Naive B cell (primary cell): ENCODE data around the gene ZBTB42. TPM values are rescaled to one million over a fixed set of nuclear protein-coding genes. Genes with fewer than 3 reads are reported as not detected.
"Not testable (repeated sequence)": the region's sequence is repeated elsewhere in the genome, so short reads cannot be mapped to it uniquely, and the experiment has no call there.

ENCODE experiments used
- ATAC-seq, 2 donors: fragments of 150-1000 bp; cut with Tn5 transposase; 2 replicates each; pipeline ENCODE4 v1.10.0; 2021; ENCODE audit warnings: low read depth in 2 of 2, mild to moderate bottlenecking in 2 of 2, moderate library complexity in 2 of 2
- DNase-seq: peaks from one replicate; pipeline ENCODE4 v3.0.0; 2022
- H3K27ac Mint-ChIP-seq, 6 donors: one replicate each; pipeline ENCODE4 v1.8.0; 2020 to 2022; ENCODE audit warnings: mild to moderate bottlenecking in 6 of 6, mixed read lengths in 6 of 6, moderate library complexity in 5 of 6, inconsistent platforms in 2 of 6
- H3K27me3 Mint-ChIP-seq, 3 donors: one replicate each; pipeline ENCODE4 v1.8.0; 2021 to 2022; ENCODE audit warnings: mixed read lengths in 3 of 3, mild to moderate bottlenecking in 1 of 3
- H3K36me3 Mint-ChIP-seq, 2 donors: one replicate each; pipeline ENCODE4 v1.8.0; 2020 to 2022; ENCODE audit warnings: mixed read lengths in 2 of 2, inconsistent platforms in 1 of 2, mild to moderate bottlenecking in 1 of 2
- H3K4me1 Mint-ChIP-seq, 3 donors: one replicate each; pipeline ENCODE4 v1.8.0; 2020 to 2022; ENCODE audit warnings: mixed read lengths in 3 of 3, inconsistent platforms in 1 of 3, mild to moderate bottlenecking in 1 of 3, moderate library complexity in 1 of 3
- H3K4me3 Mint-ChIP-seq, 8 donors: one replicate each; pipeline ENCODE4 v1.8.0; 2020 to 2022; ENCODE audit warnings: mild to moderate bottlenecking in 8 of 8, mixed read lengths in 8 of 8, moderate library complexity in 8 of 8, inconsistent platforms in 2 of 8
- H3K9me3 Mint-ChIP-seq, 7 donors: one replicate each; pipeline ENCODE4 v1.8.0; 2020 to 2022; ENCODE audit warnings: mixed read lengths in 7 of 7, mild to moderate bottlenecking in 5 of 7, inconsistent platforms in 2 of 7, moderate library complexity in 1 of 7
- polyA plus RNA-seq, 6 donors: library from polyadenylated mRNA; unstranded; fragments of 300-500 nt; fragmentation: Illumina TruSeq; gene quantifications; one replicate each; pipeline ENCODE4 v1.2.3, GENCODE V29; 2021; ENCODE audit warnings: low read depth in 6 of 6

Gene ZBTB42
- polyA plus RNA-seq, 6 donors from 2014 or later: 0.84 to 1.9 (median 1.2) TPM

DNA sequence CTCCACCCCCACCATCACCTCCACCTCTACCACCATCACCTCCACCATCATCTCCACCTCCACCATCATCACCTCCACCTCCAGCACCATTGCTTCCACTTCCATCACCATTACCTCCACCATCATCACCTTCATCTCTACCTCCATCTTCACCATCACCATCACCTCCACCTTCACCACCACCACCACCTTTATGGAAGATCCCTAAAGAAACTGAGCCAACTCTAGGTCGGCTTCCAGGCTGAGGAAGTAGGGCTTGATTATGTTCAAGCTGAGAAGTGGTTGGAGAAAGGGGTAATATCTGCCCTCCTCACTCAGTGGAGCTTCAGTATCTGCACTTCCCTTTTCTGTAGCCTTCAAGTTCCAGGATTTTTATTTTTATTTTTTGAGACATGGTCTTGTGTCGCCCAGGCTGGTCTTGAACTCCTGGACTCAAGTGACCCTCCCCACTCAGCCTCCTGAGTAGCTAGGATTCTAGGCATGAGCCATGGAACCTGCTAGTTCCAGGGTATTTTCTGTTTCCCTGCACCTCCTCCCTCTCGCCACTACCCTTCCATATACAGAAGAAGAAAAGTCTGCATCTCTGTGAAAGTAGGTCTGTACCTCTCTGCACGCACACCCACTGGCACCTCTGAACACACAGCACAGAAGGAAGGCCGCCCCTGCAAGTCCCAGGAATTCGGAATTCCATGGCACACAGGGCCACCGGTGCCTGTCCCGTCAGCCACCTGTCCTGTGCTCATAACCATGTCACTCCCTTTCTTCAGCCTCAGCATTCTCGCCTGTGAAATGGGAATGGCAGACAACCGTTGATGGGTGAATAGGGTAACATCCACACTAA lies 5.9 kb downstream of the ZBTB42 start:
- peaks cover 11 to 22% (median 16%) of the 10 kb centered on the region in 3 donors for H3K4me1 Mint-ChIP-seq
- H3K4me3 Mint-ChIP-seq: peak overlapping the region in 2 of 8 donors; percentile 15 to 35
- H3K27me3 Mint-ChIP-seq: peaks cover 0 to 6% (median 0%) of the 10 kb centered on the region in 3 donors
- peak overlapping the region in 3 of 6 donors; percentile 44 to 68 (median 57) for H3K27ac Mint-ChIP-seq
- ATAC-seq (no peak), DNase-seq (no peak)
- no peaks in the 10 kb centered on the region for H3K36me3 Mint-ChIP-seq
- H3K9me3 Mint-ChIP-seq: no peaks in the 10 kb centered on the region

DNA sequence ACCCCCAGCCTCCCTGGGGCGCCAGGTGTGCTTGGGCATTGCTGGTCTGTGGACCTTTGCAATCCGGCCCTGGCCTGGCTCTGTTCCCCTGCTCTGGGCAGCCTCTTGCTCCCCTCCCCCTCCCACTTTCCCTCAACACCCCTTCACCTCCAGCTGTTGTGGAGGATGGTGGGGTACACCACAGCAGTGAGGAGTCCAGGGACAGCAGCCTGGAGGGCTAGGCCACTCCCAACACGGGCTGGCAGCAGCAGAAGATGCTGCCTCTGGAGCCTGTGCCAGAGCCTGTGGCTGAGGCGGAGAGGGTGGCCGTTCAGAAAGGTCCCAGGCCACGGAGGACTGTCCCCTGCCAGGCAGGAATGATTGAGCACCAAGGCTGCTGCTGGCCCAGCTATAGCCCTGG lies 7.6 kb downstream of the ZBTB42 start:
- DNase-seq (no peak), ATAC-seq (no peak)
- no peak overlapping the region for H3K4me3 Mint-ChIP-seq
- H3K27me3 Mint-ChIP-seq: peaks cover 0 to 6% (median 0%) of the 10 kb centered on the region in 3 donors
- no peak overlapping the region for H3K27ac Mint-ChIP-seq
- no peaks in the 10 kb centered on the region for H3K9me3 Mint-ChIP-seq
- H3K4me1 Mint-ChIP-seq: peaks cover 6 to 22% (median 14%) of the 10 kb centered on the region in 3 donors
- H3K36me3 Mint-ChIP-seq: no peaks in the 10 kb centered on the region

DNA sequence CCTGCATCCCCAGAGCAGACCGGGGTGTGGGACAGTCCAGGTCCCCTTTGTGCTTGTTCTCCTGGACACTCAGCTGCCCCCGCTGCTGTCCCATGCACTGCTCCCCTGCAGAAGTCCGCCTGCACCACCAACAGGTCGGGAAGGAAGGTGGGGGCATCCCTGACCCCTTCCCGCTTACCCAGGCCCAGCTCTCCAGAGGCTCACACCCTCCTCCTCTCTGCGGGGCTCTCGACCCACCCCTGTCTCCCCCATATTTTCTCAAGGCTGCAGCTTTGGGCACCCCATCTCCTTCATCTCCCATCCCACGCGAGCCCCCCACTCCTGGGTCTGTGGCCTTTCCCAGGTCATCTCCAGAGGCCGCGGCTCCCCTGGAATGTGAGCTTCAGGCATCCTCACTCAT lies 9.4 kb downstream of the ZBTB42 start:
- peak overlapping the region in 1 of 8 donors; percentile 22 for H3K4me3 Mint-ChIP-seq
- no peak for ATAC-seq
- no peak for DNase-seq
- H3K9me3 Mint-ChIP-seq: no peaks in the 10 kb centered on the region
- peaks cover 0 to 6% (median 0%) of the 10 kb centered on the region in 3 donors for H3K27me3 Mint-ChIP-seq
- H3K36me3 Mint-ChIP-seq: no peaks in the 10 kb centered on the region
- H3K4me1 Mint-ChIP-seq: peaks cover 12 to 23% (median 21%) of the 10 kb centered on the region in 3 donors
- no peak overlapping the region for H3K27ac Mint-ChIP-seq

DNA sequence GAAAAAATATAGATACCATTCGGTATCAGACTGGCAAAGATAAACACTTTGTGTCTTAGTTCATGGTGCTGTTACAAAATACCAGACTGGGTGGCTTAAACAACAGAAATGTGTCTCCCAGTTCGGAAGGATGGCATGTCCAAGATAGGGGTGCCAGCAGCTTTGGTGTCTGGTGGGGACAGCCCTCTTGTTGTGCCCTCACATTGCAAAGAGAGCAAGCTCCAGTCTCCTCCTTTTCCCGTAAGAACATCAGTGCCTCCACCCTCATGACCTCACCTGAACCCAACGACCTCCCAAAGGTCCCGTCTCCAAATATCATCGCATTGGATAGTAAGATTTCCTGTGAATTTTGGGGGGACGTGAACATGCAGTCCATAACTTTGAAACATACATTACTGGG lies 12.4 kb downstream of the ZBTB42 start:
- Mint-ChIP-seq H3K4me1 (peaks cover 21 to 26% (median 25%) of the 10 kb centered on the region in 3 donors), H3K27ac (peak overlapping the region in 2 of 6 donors; percentile 16 to 96), H3K4me3 (peak overlapping the region in 2 of 8 donors; percentile 73 to 92), H3K36me3 (no peaks in the 10 kb centered on the region), H3K9me3 (no peaks in the 10 kb centered on the region), H3K27me3 (no peaks in the 10 kb centered on the region)
- DNase-seq: no peak
- no peak for ATAC-seq

DNA sequence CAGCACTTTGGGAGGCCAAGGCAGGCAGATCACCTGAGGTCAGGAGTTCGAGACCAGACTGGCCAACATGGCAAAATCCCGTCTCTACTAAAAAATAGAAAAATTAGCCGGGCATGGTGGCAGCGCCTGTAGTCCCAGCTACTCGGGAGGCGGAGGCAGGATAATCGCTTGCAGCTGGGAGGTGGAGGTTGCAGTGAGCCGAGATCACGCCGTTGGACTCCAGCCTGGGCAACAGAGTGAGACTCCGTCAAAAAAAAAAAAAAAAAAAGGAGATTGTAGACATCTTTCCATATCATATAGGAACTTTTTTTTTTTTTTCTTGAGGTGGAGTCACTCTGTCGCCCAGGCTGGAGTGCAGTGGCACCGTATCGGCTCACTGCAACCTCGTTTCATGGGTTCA lies 13.8 kb downstream of the ZBTB42 start:
- not testable (repeated sequence) for H3K27me3 Mint-ChIP-seq, H3K36me3 Mint-ChIP-seq, H3K9me3 Mint-ChIP-seq, DNase-seq, ATAC-seq
- H3K4me3 Mint-ChIP-seq: peak overlapping the region; percentile 89 to 96 (median 92)
- peak overlapping the region; percentile 90 to 99 (median 94) for H3K27ac Mint-ChIP-seq
- H3K4me1 Mint-ChIP-seq: peaks cover 22 to 26% (median 25%) of the 10 kb centered on the region in 3 donors

DNA sequence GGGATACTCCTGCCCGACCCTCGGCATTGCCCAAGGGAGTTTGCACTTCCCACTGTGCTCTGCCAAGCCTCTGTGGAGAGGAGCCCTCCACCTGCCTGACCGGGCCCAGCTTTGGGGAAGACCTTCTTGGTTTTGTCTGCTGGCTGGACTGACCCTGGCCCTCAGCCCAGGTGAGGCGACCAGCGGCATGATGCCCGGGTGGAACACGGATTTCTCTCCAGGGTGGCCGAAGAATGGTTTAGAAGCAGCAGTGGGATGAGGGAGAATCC lies 15.6 kb downstream of the ZBTB42 start:
- H3K9me3 Mint-ChIP-seq: no peaks in the 10 kb centered on the region
- peaks cover 20 to 26% (median 22%) of the 10 kb centered on the region in 3 donors for H3K4me1 Mint-ChIP-seq
- ATAC-seq (no peak), DNase-seq (no peak)
- no peaks in the 10 kb centered on the region for H3K36me3 Mint-ChIP-seq
- no peaks in the 10 kb centered on the region for H3K27me3 Mint-ChIP-seq
- peak overlapping the region; percentile 86 to 99 (median 94) for H3K27ac Mint-ChIP-seq
- peak overlapping the region; percentile 89 to 96 (median 92) for H3K4me3 Mint-ChIP-seq

DNA sequence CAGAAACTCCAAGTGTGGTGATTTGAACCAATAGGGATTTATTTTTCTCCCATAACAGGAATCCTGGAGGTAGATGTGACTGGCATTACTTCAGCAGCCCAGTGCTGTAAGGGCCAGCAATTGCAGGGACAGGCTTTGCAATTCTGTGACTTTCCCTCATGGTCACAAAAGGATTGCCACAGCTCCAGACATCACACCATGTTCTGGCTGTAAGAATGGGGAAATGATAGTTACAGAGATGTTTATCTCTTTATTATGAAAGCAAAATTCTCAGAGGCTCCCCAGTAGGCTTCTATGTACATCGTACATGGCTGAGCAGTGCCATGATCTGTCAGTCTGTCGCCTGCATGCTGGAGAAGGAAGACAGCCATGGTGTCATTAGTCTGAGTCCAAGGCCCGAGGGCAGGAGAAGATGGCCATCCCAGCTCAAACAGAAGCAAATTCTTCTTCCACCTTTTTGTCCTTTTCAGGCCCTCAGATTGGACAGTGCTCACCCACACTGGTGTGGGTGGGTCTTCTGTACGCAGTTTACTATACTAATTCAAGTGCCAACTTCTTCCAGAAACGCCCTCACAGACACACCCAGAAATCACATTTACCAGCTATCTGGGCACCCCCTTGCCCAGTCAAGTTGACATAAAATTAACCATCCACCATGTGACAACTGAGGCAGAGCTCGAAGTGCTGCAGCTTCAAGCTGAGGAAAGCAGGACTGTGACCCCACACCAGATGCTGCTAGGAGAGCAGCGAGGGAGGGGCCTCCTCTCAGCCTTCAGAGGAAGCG lies 17.2 kb downstream of the ZBTB42 start:
- Mint-ChIP-seq H3K27me3 (no peaks in the 10 kb centered on the region), H3K36me3 (no peaks in the 10 kb centered on the region), H3K4me3 (peak overlapping the region in 4 of 8 donors; percentile 35 to 92 (median 78)), H3K27ac (peak overlapping the region in 3 of 6 donors; percentile 18 to 83 (median 58)), H3K9me3 (no peaks in the 10 kb centered on the region), H3K4me1 (peaks cover 20 to 26% (median 22%) of the 10 kb centered on the region in 3 donors)
- ATAC-seq (no peak), DNase-seq (no peak)

DNA sequence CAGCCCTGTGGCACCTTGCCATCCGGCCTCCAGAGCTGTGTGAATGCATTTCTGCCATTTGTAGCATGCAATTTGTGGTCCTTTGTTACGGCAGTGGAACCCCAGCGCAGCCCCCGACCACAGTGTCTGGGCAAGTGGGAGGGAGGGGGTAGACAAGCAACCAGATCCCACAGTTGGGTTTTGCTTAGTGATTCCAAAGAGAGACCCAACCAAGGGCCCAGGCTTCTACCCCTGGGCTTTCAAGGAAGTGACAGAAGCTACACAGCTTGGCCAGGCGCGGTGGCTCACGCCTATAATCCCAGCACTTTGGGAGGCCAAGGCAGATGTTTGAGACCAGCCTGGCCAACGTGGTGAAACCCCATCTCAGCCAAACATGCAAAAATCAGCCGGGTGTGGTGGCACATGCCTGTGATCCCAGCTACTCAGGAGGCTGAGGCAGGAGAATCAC lies 17.8 kb downstream of the ZBTB42 start:
- Mint-ChIP-seq H3K4me1 (peaks cover 18 to 24% (median 20%) of the 10 kb centered on the region in 3 donors), H3K9me3 (no peaks in the 10 kb centered on the region), H3K36me3 (no peaks in the 10 kb centered on the region), H3K27ac (peak overlapping the region in 3 of 6 donors; percentile 18 to 83 (median 58)), H3K4me3 (peak overlapping the region in 2 of 8 donors; percentile 56 to 92), H3K27me3 (no peaks in the 10 kb centered on the region)
- ATAC-seq: no peak
- DNase-seq: no peak

DNA sequence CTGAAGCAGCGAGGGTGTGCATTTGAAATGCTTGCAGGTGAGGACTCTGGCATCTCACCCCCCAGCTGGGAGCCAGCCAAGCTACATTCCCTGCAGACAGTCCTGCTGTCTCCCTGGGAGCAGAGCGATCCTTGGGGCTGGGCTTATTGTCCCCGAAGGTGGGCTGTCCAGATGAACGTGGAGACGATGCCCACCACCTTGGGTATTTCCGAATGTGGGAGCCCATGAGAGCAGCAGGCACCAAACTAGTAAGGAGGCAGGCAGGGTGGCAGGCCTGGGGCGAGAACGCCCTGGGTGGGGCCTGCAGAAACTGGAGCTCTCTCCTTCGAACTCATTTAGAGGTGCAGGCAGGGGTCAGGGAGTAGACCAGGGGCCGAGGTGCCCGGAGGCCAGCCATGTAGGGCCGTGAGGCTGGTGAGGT lies 18.5 kb downstream of the ZBTB42 start:
- Mint-ChIP-seq H3K27ac (no peak overlapping the region), H3K4me1 (peaks cover 12 to 22% (median 16%) of the 10 kb centered on the region in 3 donors), H3K4me3 (peak overlapping the region in 1 of 8 donors; percentile 92), H3K36me3 (peaks cover 0 to 2% of the 10 kb centered on the region in 2 donors), H3K27me3 (peaks cover 2 to 4% (median 2%) of the 10 kb centered on the region in 3 donors), H3K9me3 (peaks cover 0 to 2% (median 0%) of the 10 kb centered on the region in 7 donors)
- no peak for ATAC-seq
- DNase-seq: no peak

DNA sequence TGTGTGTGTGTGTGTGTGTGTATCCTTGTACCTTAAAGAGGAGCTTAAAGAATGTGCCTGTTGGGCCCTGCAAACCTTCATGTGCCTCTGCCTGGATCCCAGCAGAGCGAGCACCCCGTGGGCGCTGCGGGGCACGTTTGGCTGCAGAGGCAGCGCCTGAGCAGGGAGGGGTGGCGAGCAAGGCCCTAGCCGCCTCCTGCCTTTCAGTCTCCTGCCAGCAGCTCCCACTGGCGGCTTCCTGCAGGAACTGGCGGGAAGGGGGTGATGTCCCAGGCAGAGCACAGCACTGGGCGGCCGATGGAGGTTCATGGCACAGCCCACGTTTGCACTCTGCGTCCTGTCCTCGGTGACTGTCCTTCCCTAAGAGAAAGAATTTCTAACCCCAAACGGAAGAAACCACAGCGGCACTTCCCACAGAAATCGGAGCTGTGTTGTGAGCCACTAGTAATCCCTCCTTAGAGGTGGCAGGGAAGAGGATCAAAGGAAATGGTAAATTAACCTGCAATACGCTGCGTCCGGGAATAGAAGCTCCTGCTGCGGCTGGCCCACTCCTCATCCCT lies 19.8 kb downstream of the ZBTB42 start:
- H3K4me3 Mint-ChIP-seq: no peak overlapping the region
- H3K27me3 Mint-ChIP-seq: peaks cover 8 to 17% (median 16%) of the 10 kb centered on the region in 3 donors
- peaks cover 0 to 8% (median 4%) of the 10 kb centered on the region in 7 donors for H3K9me3 Mint-ChIP-seq
- ATAC-seq (no peak), DNase-seq (no peak)
- peaks cover 15 to 26% (median 22%) of the 10 kb centered on the region in 3 donors for H3K4me1 Mint-ChIP-seq
- H3K36me3 Mint-ChIP-seq: peaks cover 0 to 8% of the 10 kb centered on the region in 2 donors
- H3K27ac Mint-ChIP-seq: no peak overlapping the region

DNA sequence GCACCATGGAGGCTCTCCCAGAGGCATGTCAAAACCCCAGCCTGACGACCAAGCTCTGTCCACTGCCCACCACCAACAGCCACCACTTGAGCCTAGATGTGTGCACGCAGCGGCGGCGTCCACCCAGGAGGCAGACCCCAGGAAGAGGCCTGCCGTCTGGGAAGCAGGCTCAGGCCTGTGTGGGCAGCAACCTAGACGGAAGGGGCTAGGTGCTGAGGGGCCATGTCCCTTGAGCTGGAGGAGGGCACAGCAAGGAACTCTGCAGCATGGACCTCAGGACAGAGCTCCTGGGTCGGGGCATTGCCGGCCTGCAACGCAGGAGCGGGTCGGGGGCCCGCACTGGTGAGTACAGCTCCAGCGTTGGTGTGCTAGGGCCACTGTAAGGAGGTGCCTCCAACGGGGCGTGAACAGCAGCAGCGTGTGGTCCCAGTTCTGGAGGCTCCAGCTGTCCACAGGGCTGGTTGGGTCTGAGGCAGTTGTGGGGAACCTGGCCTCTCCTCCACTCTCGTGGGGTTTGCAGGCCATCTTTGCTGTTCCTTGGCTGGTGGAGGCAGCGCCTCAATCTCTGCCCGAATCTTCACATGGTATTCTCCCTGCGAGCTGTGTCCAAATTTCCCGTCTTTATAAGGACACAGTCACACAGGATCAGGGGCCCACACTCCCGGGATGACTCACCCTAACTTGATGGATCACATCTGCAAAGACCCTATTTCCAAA lies 20.5 kb downstream of the ZBTB42 start:
- peaks cover 15 to 30% (median 24%) of the 10 kb centered on the region in 3 donors for H3K4me1 Mint-ChIP-seq
- ATAC-seq: no peak
- no peak for DNase-seq
- peaks cover 8 to 19% (median 17%) of the 10 kb centered on the region in 3 donors for H3K27me3 Mint-ChIP-seq
- peak overlapping the region in 1 of 6 donors; percentile 33 for H3K27ac Mint-ChIP-seq
- H3K36me3 Mint-ChIP-seq: peaks cover 0 to 8% of the 10 kb centered on the region in 2 donors
- H3K9me3 Mint-ChIP-seq: peaks cover 0 to 8% (median 4%) of the 10 kb centered on the region in 7 donors
- no peak overlapping the region for H3K4me3 Mint-ChIP-seq

DNA sequence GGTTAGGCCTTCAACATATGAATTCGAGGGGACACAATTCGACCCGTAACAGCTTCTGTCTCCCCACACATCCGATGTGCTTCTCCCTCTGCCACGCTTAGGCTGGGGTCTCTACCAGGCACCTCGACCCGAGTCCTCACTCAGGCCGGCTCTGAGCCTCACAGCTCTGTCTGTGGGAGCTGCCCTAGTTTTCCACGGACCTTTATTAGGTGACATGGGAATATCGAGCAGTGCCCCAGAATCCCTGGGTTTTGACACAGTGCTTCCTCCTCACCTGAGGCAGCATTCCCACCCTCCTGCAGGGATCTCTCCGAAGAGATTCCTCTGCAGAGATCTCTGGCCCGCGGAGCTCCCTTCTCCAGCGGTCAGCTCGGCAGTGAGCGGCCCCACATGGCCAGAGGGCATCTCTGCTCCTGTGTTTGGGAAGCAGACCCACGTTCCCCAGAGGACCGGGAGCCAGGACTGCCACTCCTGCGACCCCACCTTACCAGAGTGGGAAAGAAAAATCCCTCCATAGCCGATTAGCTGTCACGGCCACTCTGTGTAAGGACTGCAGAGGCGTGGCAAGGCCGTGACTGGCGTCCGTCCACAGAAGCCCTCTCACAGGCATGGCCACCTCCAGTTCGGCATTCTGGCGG lies 21.2 kb downstream of the ZBTB42 start:
- Mint-ChIP-seq H3K27ac (no peak overlapping the region), H3K4me3 (no peak overlapping the region), H3K4me1 (peaks cover 11 to 26% (median 21%) of the 10 kb centered on the region in 3 donors), H3K9me3 (peaks cover 0 to 8% (median 4%) of the 10 kb centered on the region in 7 donors), H3K36me3 (peaks cover 0 to 8% of the 10 kb centered on the region in 2 donors), H3K27me3 (peaks cover 8 to 20% (median 19%) of the 10 kb centered on the region in 3 donors)
- ATAC-seq: no peak
- no peak for DNase-seq
